Retina (tissue), 1 donor: Measurements from ENCODE around the gene CEPT1.

Experiments used
- DNase-seq: peaks from one replicate; pipeline ENCODE4 v3.0.0-alpha.2; 2016

CEPT1 gene

GRCh38 chr1:111228748-111229126 is 88.7 kb downstream of the CEPT1 start:
- no peak for DNase-seq

GRCh38 chr1:111232134-111232533 is 92.1 kb downstream of the CEPT1 start:
- no peak for DNase-seq

- no peak for DNase-seq
These were observed 94.2 kb downstream of the CEPT1 start for GRCh38 chr1:111234258-111234657.
